Kidney capillary endothelial cell (primary cell): Measurements from ENCODE around the gene MICALL2.

Experiments
- DNase-seq: peaks from one replicate; pipeline ENCODE4 v3.0.0-alpha.2; 2018; ENCODE audit warnings: low spot score

MICALL2 gene

DNA sequence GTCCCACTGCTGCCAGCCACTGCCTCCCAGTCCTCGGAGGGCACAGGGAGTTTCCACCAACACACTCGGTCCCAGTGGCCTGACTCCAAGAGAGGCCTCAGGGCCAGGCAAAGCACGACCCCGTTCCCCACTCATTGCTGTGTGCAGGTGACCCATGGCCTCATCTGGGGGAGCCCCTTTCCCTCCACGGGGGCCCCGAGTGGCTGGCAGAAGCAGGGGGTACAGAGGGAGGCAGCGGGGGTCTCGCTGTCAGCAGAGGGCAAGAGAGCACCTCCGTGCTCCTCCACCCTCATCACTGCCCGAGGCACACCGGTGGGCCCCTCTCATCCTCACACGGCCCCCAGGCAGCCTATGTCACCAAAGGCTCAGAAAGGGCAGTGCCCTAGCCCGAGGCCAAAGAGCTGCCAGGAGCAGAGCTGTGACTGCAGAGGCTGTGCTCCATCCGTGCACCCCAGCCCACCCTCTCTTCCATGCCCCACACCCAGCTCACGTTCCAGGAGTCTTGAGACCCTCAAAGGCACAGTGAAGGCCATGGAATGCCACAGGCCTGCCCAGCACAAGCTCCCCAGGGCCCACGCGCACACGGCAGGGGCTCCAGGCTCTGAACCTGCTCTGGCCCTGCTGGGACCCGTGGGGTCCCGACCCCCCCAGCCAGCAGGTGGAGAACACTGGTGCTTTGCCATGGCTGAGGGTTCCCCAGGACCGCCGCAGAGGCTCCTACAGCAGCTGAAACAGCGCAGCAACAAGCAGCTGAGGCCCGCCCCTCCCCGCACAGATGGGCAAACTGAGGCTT is 25.9 kb downstream of the MICALL2 start:
- no peak for DNase-seq

DNA sequence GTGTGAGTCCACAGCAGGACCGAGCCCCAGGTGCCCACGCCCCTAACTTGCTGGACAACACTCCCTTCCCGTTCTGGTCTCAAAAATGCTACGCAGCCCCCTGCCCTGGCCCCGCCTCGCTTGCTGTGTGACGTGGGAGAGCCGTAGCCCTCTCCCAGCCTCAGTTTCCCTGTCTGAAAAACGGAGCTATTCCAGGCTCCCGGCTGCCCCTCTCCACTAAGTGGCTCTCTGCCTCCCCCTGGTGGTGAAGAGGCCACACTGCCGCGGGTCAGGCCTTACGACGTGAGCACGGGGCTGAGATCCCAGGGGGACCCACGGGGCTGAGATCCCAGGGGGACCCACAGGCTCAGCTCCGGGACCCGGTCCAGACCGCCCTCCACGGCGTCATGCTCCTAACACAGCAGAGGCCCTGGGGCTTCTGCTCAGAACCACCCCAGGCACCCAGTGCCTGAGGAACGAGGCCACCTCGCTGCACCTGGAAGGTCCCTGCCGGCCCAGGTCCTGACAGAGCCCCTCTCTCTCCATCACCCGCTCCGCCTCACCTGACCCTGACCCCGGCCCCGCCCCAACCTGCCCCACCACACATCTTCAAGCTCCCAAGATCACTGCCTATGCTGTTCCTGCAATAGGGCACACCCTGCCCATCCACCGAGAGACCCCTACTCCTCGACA is 26.7 kb downstream of the MICALL2 start:
- peak; percentile 58 for DNase-seq

- DNase-seq: no peak
Observed at GRCh38 chr7:1431634-1432380, 27.5 kb downstream of the MICALL2 start.

DNA sequence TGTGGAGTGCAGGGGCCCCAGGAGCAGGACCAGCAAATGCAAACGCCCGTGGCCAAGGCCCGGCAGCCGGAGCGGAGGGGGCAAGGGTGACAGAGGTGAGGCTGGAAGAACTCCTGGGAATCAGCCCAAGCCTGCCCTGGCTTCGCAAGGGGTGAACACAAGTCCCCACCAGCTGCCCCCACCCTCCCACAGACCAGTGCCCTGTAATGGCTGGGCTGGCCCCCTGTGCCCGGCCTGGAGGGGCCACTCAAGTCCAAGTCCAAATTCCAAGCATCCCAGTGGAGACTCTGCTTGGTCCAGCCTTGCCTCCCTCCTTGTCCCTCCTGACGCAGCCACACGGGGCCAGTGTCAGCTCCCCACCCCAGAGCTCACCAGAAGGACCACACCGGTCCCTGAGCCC is 28.0 kb downstream of the MICALL2 start:
- no peak for DNase-seq

GRCh38 chr7:1430056-1430845 is 29.0 kb downstream of the MICALL2 start:
- no peak for DNase-seq

DNA sequence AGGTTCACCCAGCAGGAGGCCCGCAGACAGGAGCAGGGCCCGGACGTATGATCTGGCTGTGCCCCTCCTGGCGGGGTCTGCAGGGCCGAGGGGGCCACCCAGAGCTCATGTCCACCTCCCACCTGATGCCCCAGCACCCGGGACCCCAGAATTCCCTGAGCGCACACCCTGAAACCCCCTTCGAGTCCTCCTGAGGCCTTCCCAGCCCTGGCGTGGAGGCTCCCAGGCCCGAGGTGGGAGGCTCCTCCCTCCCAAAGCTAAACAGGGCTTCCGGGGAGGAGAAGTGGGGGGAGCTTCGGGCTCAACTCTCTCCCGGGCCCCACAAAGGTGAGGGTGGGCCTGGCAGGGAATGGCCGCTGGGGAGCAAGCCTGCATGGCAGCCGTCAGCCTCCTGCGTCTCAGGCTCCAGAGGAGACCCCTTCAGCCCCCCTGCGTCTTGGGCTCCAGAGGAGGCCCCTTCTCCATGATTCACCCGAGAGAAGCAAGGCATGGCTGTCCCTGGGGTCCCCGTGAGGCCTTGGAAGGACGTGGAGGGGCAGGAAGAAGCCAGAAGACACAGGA is 30.2 kb downstream of the MICALL2 start:
- DNase-seq: no peak

- no peak for DNase-seq
Observed at GRCh38 chr7:1427064-1427657, 32.1 kb downstream of the MICALL2 start.

- DNase-seq: no peak
Observed at GRCh38 chr7:1426474-1426873, 32.8 kb downstream of the MICALL2 start.

GRCh38 chr7:1425292-1426136 is 33.8 kb downstream of the MICALL2 start:
- no peak for DNase-seq

GRCh38 chr7:1424041-1424440 is 35.2 kb downstream of the MICALL2 start:
- DNase-seq: no peak

DNA sequence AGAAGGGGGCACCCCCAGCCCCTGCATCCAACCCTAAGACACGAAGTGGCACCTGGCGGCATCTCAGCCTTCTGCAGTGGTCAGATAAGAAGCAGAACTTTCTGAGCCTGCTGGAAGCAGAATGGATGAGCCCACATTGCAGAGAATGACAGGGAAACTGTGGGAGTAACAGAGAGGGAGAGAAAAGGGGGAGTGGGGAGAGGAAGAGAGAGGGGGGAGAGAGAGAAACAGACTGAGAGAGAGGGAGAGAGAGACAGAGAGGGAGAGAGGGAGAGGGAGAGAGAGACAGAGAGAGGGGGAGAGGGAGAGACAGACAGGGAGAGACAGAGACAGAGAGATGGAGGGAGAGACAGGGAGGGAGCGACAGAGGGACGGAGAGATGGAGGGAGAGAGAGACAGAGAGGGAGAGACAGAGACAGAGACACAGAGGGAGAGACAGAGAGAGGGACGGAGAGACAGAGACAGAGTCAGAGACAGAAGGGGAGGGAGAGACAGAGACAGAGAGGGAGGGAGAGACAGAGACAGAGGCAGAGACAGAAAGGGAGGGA is 35.9 kb downstream of the MICALL2 start:
- DNase-seq: no peak

DNA sequence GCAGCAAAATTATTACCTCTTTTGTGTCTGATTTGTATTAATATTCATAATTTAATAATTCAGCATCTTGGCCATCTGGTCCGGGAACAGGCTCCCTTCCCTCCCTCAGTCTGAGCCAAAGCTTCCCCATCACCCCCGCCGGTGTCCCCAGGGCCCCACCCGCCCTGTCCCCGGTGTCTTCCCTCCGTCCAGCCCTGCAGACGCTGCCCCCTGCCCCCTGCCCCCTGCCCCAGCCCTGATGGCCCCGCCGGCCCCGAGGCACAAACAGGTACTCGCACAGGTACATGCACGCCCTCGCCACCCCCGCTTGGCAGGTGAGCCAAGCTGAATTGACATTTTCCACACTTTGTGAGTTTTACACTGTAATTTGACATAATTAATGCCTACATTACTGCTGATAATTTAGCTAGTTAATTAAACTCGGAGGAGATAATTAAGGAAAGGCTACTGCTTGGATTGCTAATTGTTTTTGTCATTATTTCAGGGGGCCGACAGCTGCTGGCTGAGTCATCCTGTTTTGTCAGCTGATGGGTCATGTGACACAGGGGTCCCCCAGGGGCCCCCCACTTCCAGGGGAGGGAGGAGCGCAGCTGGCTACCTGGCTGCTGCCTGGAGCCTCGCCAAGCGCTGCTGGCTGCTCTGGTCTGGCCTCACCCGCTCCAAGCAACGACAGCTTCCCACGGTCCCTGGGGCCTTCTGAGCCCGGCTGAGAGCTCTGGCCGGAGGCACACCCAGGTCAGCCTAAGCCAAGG is 36.6 kb downstream of the MICALL2 start:
- DNase-seq: no peak

- DNase-seq: no peak
Observed at GRCh38 chr7:1421946-1422345, 37.3 kb downstream of the MICALL2 start.

- DNase-seq: no peak
Observed at GRCh38 chr7:1421020-1421790, 38.1 kb downstream of the MICALL2 start.

- no peak for DNase-seq
Observed at GRCh38 chr7:1419688-1420087, 39.6 kb downstream of the MICALL2 start.

- no peak for DNase-seq
Observed at GRCh38 chr7:1419310-1419634, 40.0 kb downstream of the MICALL2 start.

DNA sequence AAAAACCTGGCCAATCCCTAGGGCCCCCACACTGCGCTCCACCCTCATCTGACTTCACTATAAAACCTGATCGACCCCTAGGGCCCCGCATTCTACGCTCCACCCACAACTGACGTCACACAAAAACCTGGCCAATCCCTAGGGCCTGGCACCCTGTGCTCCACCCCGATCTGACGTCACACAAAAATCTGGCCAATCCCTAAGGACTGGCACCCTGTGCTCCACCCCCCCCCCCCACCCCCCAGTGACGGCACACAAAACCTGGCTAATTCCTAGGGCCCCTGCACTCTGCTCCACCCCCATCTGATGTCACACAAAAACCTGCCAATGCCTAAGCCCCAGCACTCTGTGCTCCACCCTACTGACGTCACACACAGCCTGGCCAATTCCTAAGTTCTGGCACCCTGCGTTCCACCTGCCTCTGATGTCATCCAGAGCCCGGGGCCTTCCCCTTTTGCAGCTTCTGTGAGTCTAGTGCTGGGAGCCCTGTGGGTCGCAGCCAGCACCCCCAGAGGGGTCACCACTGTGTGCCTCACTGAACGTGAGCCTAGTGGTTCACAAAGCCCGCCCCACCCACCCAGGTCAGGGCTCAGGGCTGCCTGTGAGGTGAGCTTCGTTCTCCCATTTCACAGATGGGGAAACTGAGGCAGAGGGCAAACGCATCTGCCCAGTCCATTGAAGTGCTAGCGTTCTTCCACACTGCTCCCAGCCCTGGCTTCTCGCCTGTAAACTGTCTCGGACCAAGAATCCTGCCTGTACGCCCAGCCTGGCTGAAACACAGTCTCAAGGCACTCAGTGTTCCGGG is 40.6 kb downstream of the MICALL2 start:
- DNase-seq: no peak
